GM19438 (cell line): Measurements from ENCODE around the gene CMTR1.
"Not testable (repeated sequence)": the region's sequence is repeated elsewhere in the genome, so short reads cannot be mapped to it uniquely, and the experiment has no call there.

ENCODE experiments used
- ATAC-seq: cut with Tn5 transposase; IDR thresholded peaks from one replicate; pipeline ENCODE4 v1.9.1; 2021; ENCODE audit warnings: low read depth; ENCODE audit not compliant: unreplicated experiment

The CMTR1 gene

GRCh38 chr6:37490536-37491170 is 57.6 kb downstream of the CMTR1 start:
- ATAC-seq: no peak

GRCh38 chr6:37491171-37491829 is 58.3 kb downstream of the CMTR1 start:
- ATAC-seq: no peak

GRCh38 chr6:37491830-37492208 is 58.8 kb downstream of the CMTR1 start:
- no peak for ATAC-seq

GRCh38 chr6:37492236-37492972 is 59.4 kb downstream of the CMTR1 start:
- ATAC-seq: no peak

- no peak for ATAC-seq
These were observed 60.1 kb downstream of the CMTR1 start for GRCh38 chr6:37492991-37493660.

GRCh38 chr6:37493661-37493995 is 60.6 kb downstream of the CMTR1 start:
- ATAC-seq: no peak

GRCh38 chr6:37495244-37495934 is 62.4 kb downstream of the CMTR1 start:
- ATAC-seq: no peak

GRCh38 chr6:37496951-37497885 is 64.2 kb downstream of the CMTR1 start:
- ATAC-seq: no peak

- ATAC-seq: peak; percentile 81
These were observed 66.6 kb downstream of the CMTR1 start, which contains the start of gene CCDC167 for GRCh38 chr6:37499433-37500293. TSS of gene CCDC167 (minus strand) at chr6:37499893. CDS start at chr6:37499863, 30 bp downstream.

GRCh38 chr6:37500294-37500608 is 67.2 kb downstream of the CMTR1 start:
- no peak for ATAC-seq

- ATAC-seq: not testable (repeated sequence)
These were observed 67.9 kb downstream of the CMTR1 start for GRCh38 chr6:37500904-37501303.

GRCh38 chr6:37501632-37502491 is 68.8 kb downstream of the CMTR1 start:
- ATAC-seq: no peak

- ATAC-seq: no peak
These were observed 69.8 kb downstream of the CMTR1 start for GRCh38 chr6:37502703-37503291.

- no peak for ATAC-seq
These were observed 70.4 kb downstream of the CMTR1 start for GRCh38 chr6:37503309-37503965.

GRCh38 chr6:37504024-37504423 is 71.0 kb downstream of the CMTR1 start:
- no peak for ATAC-seq

- ATAC-seq: no peak
These were observed 73.5 kb downstream of the CMTR1 start for GRCh38 chr6:37506479-37506878.

- no peak for ATAC-seq
These were observed 74.1 kb downstream of the CMTR1 start for GRCh38 chr6:37507077-37507476.
